Activated T-helper 17 cell treated with anti-CD3 and anti-CD28 coated beads, Interleukin-2, amount 50 U/mL, for 72 hours (primary cell): ENCODE data around the gene MYO1E. TPM values are rescaled to one million over a fixed set of nuclear protein-coding genes. Genes with fewer than 3 reads are reported as not detected.

ENCODE experiments used
- ATAC-seq: fragments of 150-1000 bp; cut with Tn5 transposase; replicated peaks from 2 replicates; pipeline ENCODE4 v1.10.0; 2021; ENCODE audit warnings: mild to moderate bottlenecking, moderate library complexity
- H3K27ac Mint-ChIP-seq: one replicate; pipeline ENCODE4 v1.8.0; 2022; ENCODE audit warnings: mixed read lengths
- H3K27me3 Mint-ChIP-seq: one replicate; pipeline ENCODE4 v1.8.0; 2022; ENCODE audit warnings: mixed read lengths
- H3K36me3 Mint-ChIP-seq: one replicate; pipeline ENCODE4 v1.8.0; 2022; ENCODE audit warnings: low read depth, mild to moderate bottlenecking, mixed read lengths
- H3K4me1 Mint-ChIP-seq: one replicate; pipeline ENCODE4 v1.8.0; 2022; ENCODE audit warnings: mixed read lengths
- H3K4me3 Mint-ChIP-seq: one replicate; pipeline ENCODE4 v1.8.0; 2022; ENCODE audit warnings: mild to moderate bottlenecking, mixed read lengths
- H3K9me3 Mint-ChIP-seq: one replicate; pipeline ENCODE4 v1.8.0; 2022; ENCODE audit warnings: mixed read lengths
- total RNA-seq, 2 donors: library from RNA; stranded (reverse); gene quantifications; one replicate each; pipeline ENCODE4 v1.2.3, GENCODE V29; 2022

Gene MYO1E
- total RNA-seq, 2 donors from 2014 or later = 29.3 to 30.1 TPM

DNA sequence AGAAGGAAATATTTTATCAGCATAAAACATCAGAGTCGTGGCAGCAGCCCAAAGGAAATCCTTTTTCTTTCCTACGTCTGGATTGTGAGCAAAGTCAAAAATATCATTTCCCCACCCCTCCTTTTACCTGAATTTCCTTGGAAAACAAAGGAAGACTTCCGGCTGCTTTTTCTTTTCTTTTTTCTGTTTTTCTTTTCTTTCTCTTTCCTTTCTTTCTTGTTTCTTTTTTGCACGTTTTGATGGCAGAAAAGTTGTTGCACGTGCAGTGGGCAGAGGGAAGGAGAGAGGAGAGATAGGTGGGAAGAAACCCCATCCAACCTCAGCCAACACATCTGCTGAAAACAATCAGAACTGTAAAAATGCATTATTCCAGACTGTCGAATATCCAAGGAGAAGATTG, 544 bp upstream of the MYO1E start:
- Mint-ChIP-seq H3K9me3 (no peaks in the 10 kb centered on the region), H3K27ac (peak overlapping the region; percentile 82), H3K27me3 (peaks cover 42% of the 10 kb centered on the region), H3K4me1 (peaks cover 5% of the 10 kb centered on the region), H3K4me3 (peak overlapping the region; percentile 91), H3K36me3 (peaks cover 19% of the 10 kb centered on the region)
- no peak for ATAC-seq

DNA sequence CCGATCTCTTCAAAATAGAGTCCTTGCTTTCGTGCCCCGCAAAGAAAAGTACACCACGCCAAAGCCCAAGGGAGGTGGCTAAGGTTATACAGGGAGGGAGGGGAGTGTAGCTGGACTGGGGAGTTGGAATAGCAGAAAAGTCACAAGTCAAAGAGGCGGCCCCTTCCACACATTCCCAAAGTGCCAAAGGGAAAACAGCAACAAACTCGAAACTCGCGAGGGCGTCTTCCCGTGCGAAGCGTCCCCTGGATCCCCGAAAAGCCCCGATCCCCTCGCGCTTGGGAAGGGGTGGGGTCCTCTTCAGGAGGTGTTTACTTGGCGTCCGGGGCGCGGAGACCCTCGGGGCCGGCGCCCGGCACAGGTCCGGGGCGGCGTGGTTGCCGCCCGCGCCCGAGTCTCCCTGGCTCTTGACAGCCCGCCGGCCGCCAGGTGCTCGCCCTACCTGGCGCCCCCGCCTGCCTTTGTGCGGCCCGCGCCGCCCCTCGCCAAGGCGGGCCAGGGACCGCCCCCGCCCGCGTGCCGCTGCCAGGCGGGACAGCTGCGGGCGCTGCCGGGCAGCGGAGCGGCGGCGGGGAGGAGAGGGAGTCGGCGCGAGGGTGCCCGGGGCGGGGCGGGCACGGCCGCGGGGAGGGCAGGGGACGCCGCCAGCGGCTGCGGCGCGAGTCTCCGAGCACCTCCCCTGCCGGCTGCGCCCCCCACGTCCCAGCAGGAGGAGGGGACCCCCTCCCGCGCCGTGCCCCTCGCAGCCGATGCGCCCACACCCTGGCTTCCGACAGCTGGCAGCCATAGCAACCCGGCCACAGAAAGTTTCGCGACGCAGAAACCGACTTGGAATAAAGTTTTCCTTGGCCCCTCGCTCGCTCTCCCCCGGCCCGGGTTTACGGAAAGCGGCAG, 966 bp downstream of the MYO1E start:
- H3K9me3 Mint-ChIP-seq = no peaks in the 10 kb centered on the region
- peaks cover 5% of the 10 kb centered on the region for H3K4me1 Mint-ChIP-seq
- H3K36me3 Mint-ChIP-seq = peaks cover 19% of the 10 kb centered on the region
- H3K27ac Mint-ChIP-seq = peak overlapping the region; percentile 78
- ATAC-seq = peak; percentile 45
- H3K4me3 Mint-ChIP-seq = peak overlapping the region; percentile 91
- peaks cover 42% of the 10 kb centered on the region for H3K27me3 Mint-ChIP-seq

DNA sequence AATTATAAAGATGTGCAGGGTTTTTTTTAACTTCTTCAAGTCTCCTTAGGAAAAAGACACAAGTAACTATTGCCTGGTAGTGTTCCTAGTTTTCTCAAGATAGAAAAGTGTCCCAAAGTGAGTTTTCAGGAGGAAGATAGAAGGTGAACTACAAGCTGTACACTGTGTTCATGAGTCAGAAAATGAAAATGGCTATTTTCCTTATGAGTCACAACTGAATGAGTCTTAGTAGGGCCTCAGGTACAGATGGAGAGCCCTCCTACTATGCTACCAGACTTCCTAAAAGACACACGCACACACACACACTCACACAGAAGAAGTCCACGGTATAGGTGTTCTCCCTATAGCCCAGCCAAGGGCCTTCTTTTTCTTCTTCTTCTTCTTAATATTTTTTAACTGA, 3.1 kb downstream of the MYO1E start:
- H3K27ac Mint-ChIP-seq = no peak overlapping the region
- H3K4me3 Mint-ChIP-seq = no peak overlapping the region
- H3K4me1 Mint-ChIP-seq = peaks cover 5% of the 10 kb centered on the region
- no peaks in the 10 kb centered on the region for H3K9me3 Mint-ChIP-seq
- ATAC-seq = peak; percentile 59
- H3K27me3 Mint-ChIP-seq = peaks cover 42% of the 10 kb centered on the region
- peaks cover 19% of the 10 kb centered on the region for H3K36me3 Mint-ChIP-seq

DNA sequence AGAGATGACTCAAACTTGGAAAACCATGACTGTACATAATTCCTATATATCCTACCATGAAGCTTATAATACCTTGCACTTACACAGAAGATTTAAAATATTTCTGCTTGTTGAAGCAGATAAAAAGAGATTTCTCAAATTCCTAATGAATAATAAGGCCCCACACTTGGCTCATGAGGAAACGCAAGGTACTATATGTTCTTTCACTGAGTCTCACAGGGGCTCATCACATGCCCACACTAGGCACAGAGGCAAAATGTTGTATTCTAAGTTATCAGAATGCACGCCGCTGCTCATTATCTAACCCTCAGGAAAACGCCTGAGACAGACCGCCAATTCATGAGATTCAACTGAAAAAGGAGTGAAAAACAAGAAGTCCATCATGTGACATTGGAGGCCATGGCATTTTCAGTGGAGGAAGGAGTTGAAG, 5.6 kb downstream of the MYO1E start:
- H3K9me3 Mint-ChIP-seq = no peaks in the 10 kb centered on the region
- H3K4me3 Mint-ChIP-seq = no peak overlapping the region
- H3K27ac Mint-ChIP-seq = no peak overlapping the region
- H3K36me3 Mint-ChIP-seq = peaks cover 11% of the 10 kb centered on the region
- H3K27me3 Mint-ChIP-seq = peaks cover 29% of the 10 kb centered on the region
- no peak for ATAC-seq
- peaks cover 5% of the 10 kb centered on the region for H3K4me1 Mint-ChIP-seq

DNA sequence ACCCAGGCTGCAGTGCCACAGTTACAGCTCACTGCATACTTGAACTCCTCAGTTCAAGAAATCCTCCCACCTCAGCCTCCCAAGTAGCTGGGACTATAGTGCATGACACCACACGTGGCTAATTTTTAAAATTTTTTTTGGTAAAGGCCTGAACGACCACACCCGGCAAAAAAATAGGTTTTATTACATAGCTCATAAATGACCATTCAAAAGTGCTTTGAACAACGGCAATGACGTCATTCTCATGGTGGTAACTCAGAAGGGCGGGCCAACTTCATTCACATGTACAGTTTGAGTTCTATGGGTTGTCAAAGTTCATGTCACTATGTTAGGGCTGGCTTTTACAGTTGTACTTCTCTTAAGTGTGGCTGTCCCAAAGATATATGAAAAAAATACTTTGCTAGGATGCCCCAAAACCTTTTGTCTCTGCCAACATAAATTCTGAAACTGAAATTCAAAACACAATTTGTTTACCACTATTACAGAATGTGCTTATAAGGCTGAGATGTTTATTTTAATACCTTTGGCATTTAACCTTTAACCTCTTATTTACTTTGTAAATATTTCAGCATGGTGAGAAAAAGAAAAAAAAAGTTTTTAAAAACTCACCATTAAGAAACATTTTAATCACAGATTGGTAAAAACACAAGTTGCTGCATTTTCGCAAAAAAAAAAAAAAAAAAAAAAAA, 6.2 kb downstream of the MYO1E start:
- Mint-ChIP-seq H3K4me1 (peaks cover 4% of the 10 kb centered on the region), H3K36me3 (peaks cover 9% of the 10 kb centered on the region), H3K4me3 (no peak overlapping the region), H3K9me3 (no peaks in the 10 kb centered on the region), H3K27ac (no peak overlapping the region), H3K27me3 (peaks cover 29% of the 10 kb centered on the region)
- no peak for ATAC-seq

DNA sequence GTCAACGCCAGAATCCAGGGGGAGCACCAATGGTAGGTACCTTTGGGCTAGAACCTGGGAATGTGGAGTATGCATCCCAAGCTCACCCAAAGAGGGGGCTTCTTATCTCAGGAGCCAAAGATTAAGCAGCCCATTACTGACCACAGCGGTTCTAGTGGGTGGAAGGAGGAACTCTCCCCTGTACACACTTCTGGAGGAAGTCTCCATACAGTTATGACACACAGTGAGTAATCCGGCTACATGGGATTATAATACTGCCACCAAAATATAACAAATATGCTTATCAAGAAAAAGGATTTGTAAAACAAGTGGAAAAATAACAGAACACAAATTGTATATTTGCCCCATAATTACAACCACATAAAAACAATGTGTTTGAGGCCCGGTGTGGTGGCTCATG, 8.4 kb downstream of the MYO1E start:
- H3K36me3 Mint-ChIP-seq = no peaks in the 10 kb centered on the region
- no peak overlapping the region for H3K4me3 Mint-ChIP-seq
- no peak for ATAC-seq
- H3K27me3 Mint-ChIP-seq = peaks cover 20% of the 10 kb centered on the region
- H3K4me1 Mint-ChIP-seq = no peaks in the 10 kb centered on the region
- H3K9me3 Mint-ChIP-seq = no peaks in the 10 kb centered on the region
- H3K27ac Mint-ChIP-seq = no peak overlapping the region

DNA sequence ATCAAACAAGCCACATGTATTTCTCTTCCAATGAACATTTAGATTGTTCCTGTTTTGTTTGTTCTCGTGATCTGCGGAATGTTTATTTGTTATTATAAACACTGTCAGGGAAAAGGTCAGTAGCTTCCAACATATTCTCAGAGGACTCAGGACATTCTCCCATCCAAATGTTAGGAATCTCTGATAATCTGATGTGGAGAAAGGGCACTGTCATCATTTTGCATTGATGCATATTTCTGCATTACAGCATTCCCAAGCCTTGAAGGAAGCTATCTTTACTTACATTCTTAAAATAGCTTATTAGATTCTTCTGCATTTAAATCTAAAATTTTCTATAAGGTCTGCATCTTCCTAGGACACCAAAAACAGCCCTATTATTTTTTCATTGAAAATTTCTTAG, 10.3 kb downstream of the MYO1E start:
- H3K4me1 Mint-ChIP-seq = no peaks in the 10 kb centered on the region
- no peak overlapping the region for H3K4me3 Mint-ChIP-seq
- no peaks in the 10 kb centered on the region for H3K36me3 Mint-ChIP-seq
- H3K9me3 Mint-ChIP-seq = no peaks in the 10 kb centered on the region
- ATAC-seq = no peak
- peaks cover 20% of the 10 kb centered on the region for H3K27me3 Mint-ChIP-seq
- no peak overlapping the region for H3K27ac Mint-ChIP-seq

DNA sequence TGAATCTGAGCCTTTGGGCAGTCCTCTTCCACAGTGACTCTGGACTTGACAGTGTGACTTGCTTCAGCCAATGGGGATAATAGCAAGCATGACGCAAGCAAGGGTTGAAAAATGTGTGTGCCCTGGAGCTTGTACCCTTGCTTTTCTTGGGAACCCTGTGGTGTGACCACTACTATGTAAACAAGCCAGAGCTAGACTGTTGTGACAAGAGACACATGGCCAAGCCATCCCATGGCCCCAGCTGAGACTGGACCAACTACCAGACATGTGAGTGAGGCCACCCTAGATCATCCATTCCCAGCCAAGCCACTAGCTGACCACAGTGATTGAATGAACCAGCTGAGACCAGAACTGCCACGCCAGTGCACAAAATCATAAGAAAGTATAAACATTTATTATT, 11.8 kb downstream of the MYO1E start:
- Mint-ChIP-seq H3K4me3 (no peak overlapping the region), H3K9me3 (no peaks in the 10 kb centered on the region), H3K36me3 (no peaks in the 10 kb centered on the region), H3K27me3 (peaks cover 17% of the 10 kb centered on the region), H3K27ac (no peak overlapping the region), H3K4me1 (no peaks in the 10 kb centered on the region)
- no peak for ATAC-seq

DNA sequence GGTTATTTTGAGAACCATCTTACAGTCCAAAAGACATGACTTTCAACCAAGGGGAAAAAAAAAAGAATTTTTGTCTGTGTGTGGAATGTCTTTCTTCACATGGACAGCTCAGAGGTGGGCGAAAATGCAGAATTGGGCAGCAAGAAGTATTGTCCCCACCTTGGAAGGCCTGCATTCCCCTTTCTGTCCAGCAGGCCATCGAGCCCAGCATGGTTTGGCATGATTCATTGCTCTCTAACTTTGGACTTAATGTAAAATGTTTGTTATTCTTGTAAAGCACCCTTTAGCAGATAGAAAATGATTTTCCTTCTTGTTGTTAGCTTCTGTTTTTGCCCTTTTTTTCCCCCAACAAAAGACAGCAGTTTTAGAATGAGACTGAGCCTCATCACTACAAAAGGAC, 12.4 kb downstream of the MYO1E start:
- H3K27ac Mint-ChIP-seq = no peak overlapping the region
- peaks cover 1% of the 10 kb centered on the region for H3K4me1 Mint-ChIP-seq
- H3K9me3 Mint-ChIP-seq = no peaks in the 10 kb centered on the region
- H3K36me3 Mint-ChIP-seq = no peaks in the 10 kb centered on the region
- no peak for ATAC-seq
- H3K27me3 Mint-ChIP-seq = peaks cover 18% of the 10 kb centered on the region
- no peak overlapping the region for H3K4me3 Mint-ChIP-seq

DNA sequence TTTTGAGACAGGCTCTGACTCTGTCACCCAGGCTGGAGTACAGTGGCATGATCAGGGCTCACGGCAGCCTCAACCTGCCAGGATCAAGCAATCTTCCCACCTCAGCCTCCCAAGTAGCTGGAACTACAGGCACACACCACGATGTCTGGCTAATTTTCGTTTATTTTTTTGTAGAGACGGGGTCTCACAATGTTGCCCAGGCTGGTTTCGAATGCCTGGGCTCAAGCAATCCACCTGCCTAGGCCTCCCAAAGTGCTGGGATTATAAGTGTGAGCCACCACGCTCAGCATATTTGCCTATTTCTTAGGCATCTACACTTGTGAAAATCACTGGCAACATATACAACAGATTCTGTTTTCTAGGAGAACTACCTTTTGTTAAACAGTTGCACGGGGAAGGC, 16.9 kb downstream of the MYO1E start:
- no peak overlapping the region for H3K4me3 Mint-ChIP-seq
- no peak for ATAC-seq
- H3K36me3 Mint-ChIP-seq = no peaks in the 10 kb centered on the region
- peaks cover 20% of the 10 kb centered on the region for H3K27me3 Mint-ChIP-seq
- no peak overlapping the region for H3K27ac Mint-ChIP-seq
- H3K4me1 Mint-ChIP-seq = peaks cover 6% of the 10 kb centered on the region
- H3K9me3 Mint-ChIP-seq = no peaks in the 10 kb centered on the region

DNA sequence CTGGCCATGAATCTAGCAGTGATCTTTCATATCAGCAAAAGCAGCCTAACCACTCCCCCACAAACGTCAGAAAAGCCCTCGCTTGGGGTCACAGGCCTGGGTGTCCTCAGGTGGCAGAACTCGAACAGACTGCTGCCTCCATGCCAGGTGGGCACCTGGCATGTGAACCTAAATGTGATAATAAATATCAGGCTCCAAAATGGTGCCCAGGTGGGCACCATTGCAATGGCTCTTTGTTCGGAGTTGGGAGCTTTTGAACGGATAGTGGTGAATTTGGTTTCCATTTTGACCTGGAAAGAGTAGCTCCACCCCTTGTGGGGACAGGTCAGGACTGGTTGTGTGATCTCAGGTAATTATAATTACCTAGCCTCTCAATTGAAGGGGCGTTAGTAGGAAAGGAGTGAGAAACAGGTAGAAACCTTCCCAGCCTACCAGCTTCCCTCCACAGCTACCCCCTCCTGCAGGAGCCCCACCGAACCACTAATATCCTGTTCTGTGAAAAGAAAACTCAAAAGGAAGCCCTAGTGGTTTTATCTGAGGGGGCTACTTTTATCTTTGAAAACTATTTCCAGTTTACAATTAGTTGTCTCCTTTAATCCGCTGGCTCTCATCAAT, 18.1 kb downstream of the MYO1E start:
- peaks cover 12% of the 10 kb centered on the region for H3K4me1 Mint-ChIP-seq
- no peak overlapping the region for H3K4me3 Mint-ChIP-seq
- no peaks in the 10 kb centered on the region for H3K9me3 Mint-ChIP-seq
- H3K27me3 Mint-ChIP-seq = peaks cover 16% of the 10 kb centered on the region
- H3K36me3 Mint-ChIP-seq = no peaks in the 10 kb centered on the region
- H3K27ac Mint-ChIP-seq = no peak overlapping the region
- ATAC-seq = no peak

DNA sequence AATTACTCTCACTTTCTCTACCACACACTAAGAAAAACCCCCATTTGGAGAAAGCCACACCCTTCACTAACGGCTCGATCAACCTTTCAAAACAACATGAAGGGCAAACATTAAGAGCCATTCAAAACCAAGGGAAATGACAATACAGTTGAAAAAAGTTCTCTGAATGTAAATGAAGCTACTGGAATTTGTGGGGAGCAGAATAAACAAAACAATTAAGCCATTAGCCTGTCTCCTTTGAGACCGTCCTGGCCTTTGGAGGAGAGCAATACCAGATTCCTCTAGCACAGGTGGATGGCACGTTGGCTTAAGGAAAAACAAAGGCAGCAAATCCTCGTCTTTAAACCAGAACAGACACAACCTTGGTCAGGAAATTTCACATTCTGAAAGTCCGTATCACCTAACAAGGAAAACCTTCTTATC, 18.7 kb downstream of the MYO1E start:
- Mint-ChIP-seq H3K4me3 (no peak overlapping the region), H3K27me3 (peaks cover 16% of the 10 kb centered on the region), H3K4me1 (peaks cover 12% of the 10 kb centered on the region), H3K9me3 (no peaks in the 10 kb centered on the region), H3K27ac (no peak overlapping the region), H3K36me3 (no peaks in the 10 kb centered on the region)
- ATAC-seq = no peak

DNA sequence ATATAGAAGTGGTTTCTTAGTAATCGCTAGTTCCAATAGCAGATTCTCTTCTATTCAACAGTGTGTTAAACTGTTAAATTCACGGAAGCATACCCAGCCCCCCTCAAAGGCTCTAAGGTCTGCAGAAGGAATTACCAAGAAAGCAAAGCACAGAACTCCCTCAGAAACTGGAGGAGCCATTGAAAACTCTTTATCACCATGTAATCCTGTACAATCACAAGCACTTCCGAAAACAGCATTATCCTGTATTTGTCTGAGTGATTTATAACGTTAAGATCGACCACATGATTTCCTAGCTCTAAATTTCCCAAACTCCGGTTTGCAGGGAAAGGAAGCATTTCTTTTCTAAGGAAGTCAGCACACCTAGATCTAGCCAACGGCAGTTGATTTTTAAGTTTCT, 20.0 kb downstream of the MYO1E start:
- Mint-ChIP-seq H3K4me1 (peaks cover 12% of the 10 kb centered on the region), H3K36me3 (no peaks in the 10 kb centered on the region), H3K27me3 (peaks cover 13% of the 10 kb centered on the region), H3K9me3 (no peaks in the 10 kb centered on the region), H3K4me3 (no peak overlapping the region), H3K27ac (no peak overlapping the region)
- ATAC-seq = no peak

DNA sequence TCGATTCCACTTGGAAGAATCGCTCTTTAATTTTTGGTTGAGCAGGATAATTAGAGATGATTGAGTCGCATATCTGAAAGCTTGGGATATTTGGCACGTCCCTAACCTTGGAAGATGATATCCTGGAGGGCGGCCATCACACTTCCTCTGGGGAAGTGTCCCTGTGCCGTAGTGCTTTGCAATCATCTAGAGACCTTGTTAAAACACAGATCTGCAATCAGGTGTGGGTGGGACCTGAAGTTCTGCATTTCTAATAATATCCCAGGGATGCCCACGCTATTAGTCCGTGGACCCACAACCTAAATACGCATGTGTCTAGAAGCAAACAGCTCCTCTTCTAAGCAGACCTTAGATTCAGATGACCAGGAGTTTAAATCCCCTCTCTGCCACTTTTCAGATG, 20.5 kb downstream of the MYO1E start:
- Mint-ChIP-seq H3K27me3 (peaks cover 10% of the 10 kb centered on the region), H3K27ac (no peak overlapping the region), H3K4me1 (peaks cover 12% of the 10 kb centered on the region), H3K9me3 (no peaks in the 10 kb centered on the region), H3K36me3 (no peaks in the 10 kb centered on the region), H3K4me3 (no peak overlapping the region)
- no peak for ATAC-seq

DNA sequence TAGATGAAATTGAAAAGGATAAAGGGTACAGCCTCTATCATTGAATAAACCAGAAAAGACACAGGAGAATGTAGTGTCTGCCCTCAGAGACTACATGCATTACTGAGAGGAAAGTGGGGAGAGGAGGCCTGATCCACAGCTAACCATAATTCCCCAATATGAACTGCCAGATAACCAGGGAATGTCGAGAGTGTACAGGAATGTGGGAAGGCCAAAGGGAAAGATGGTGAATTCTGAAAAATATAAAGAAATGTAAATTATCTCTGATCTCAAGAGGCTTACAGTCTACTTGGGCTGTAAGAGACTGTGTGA, 22.3 kb downstream of the MYO1E start:
- no peak for ATAC-seq
- peaks cover 10% of the 10 kb centered on the region for H3K27me3 Mint-ChIP-seq
- peak overlapping the region; percentile 34 for H3K4me3 Mint-ChIP-seq
- H3K9me3 Mint-ChIP-seq = no peaks in the 10 kb centered on the region
- peak overlapping the region; percentile 36 for H3K27ac Mint-ChIP-seq
- H3K36me3 Mint-ChIP-seq = no peaks in the 10 kb centered on the region
- peaks cover 12% of the 10 kb centered on the region for H3K4me1 Mint-ChIP-seq
